Putamen (tissue), 1 donor: ENCODE data around the gene HK1.
"Not testable (repeated sequence)": the region's sequence is repeated elsewhere in the genome, so short reads cannot be mapped to it uniquely, and the experiment has no call there.

Source experiments
- DNase-seq: peaks from one replicate; pipeline ENCODE4 v3.0.0-alpha.2; 2016; ENCODE audit warnings: low spot score

HK1 gene

GRCh38 chr10:69327463-69328379 lies 49.4 kb downstream of the HK1 start:
- peak; percentile 56 for DNase-seq

- DNase-seq, result no peak
Measured at GRCh38 chr10:69328380-69328735, 50.1 kb downstream of the HK1 start.

GRCh38 chr10:69328888-69329287 lies 50.6 kb downstream of the HK1 start:
- not testable (repeated sequence) for DNase-seq

- DNase-seq, result no peak
Measured at GRCh38 chr10:69329721-69330178, 51.5 kb downstream of the HK1 start.

GRCh38 chr10:69331161-69331560 lies 52.9 kb downstream of the HK1 start:
- DNase-seq, result no peak

- DNase-seq, result no peak
Measured at GRCh38 chr10:69332278-69333010, 54.1 kb downstream of the HK1 start.

GRCh38 chr10:69333205-69333604 lies 54.9 kb downstream of the HK1 start:
- DNase-seq, result no peak

- not testable (repeated sequence) for DNase-seq
Measured at GRCh38 chr10:69333865-69334301, 55.6 kb downstream of the HK1 start.

- DNase-seq, result no peak
Measured at GRCh38 chr10:69334302-69335062, 56.2 kb downstream of the HK1 start.

GRCh38 chr10:69335063-69335587 lies 56.8 kb downstream of the HK1 start:
- DNase-seq, result peak; percentile 34

GRCh38 chr10:69335613-69336012 lies 57.3 kb downstream of the HK1 start:
- DNase-seq, result no peak

- DNase-seq, result no peak
Measured at GRCh38 chr10:69336952-69337295, 58.6 kb downstream of the HK1 start.

GRCh38 chr10:69337296-69338132 lies 59.2 kb downstream of the HK1 start:
- DNase-seq, result peak; percentile 35

GRCh38 chr10:69338133-69338456 lies 59.8 kb downstream of the HK1 start:
- no peak for DNase-seq

GRCh38 chr10:69338547-69339450 lies 60.5 kb downstream of the HK1 start:
- no peak for DNase-seq

- DNase-seq, result no peak
Measured at GRCh38 chr10:69340695-69341094, 62.4 kb downstream of the HK1 start.

- DNase-seq, result no peak
Measured at GRCh38 chr10:69343905-69344304, 65.6 kb downstream of the HK1 start.

- no peak for DNase-seq
Measured at GRCh38 chr10:69344591-69345252, 66.4 kb downstream of the HK1 start.

- DNase-seq, result no peak
Measured at GRCh38 chr10:69345402-69345801, 67.1 kb downstream of the HK1 start.
